MCF 10A (cell line): Measurements from ENCODE around the gene POLA2. TPM values are rescaled to one million over a fixed set of nuclear protein-coding genes. Genes with fewer than 3 reads are reported as not detected.

Source experiments
- BruUV-seq: library from RNA; stranded (reverse); fragments of 400-500 nt; replicated peaks from 2 replicates; lab custom pipeline; 2021; lab: Mats Ljungman, UMichigan
- CTCF ChIA-PET: fragments of 300-600 bp; sonication (Branson Sonifier 250); formaldehyde crosslinking; extraction: SDS; loops from one replicate; lab custom pipeline; 2021; ENCODE audit warnings: antibody characterized with exemption, inconsistent platforms; lab: Yijun Ruan, JAX
- POLR2A ChIA-PET: fragments of 300-600, 350-650 bp; sonication (Branson Sonifier 250); formaldehyde crosslinking; extraction: SDS; loops from one replicate; lab custom pipeline; 2020; ENCODE audit warnings: antibody characterized with exemption, inconsistent platforms; lab: Yijun Ruan, JAX
- DNase-seq: peaks from one replicate; pipeline ENCODE4 v3.0.0-alpha.2; 2018; ENCODE audit not compliant: unreplicated experiment
- H3K27ac Mint-ChIP-seq: one replicate; pipeline ENCODE4 v1.8.0; 2022; ENCODE audit warnings: mild to moderate bottlenecking, low read depth, mixed read lengths; ENCODE audit not compliant: unreplicated experiment
- H3K27me3 Mint-ChIP-seq: one replicate; pipeline ENCODE4 v1.8.0; 2022; ENCODE audit warnings: mixed read lengths; ENCODE audit not compliant: insufficient read depth, unreplicated experiment
- H3K36me3 Mint-ChIP-seq: one replicate; pipeline ENCODE4 v1.8.0; 2022; ENCODE audit warnings: mild to moderate bottlenecking, moderate library complexity, mixed read lengths; ENCODE audit not compliant: insufficient read depth, unreplicated experiment
- H3K4me1 Mint-ChIP-seq: one replicate; pipeline ENCODE4 v1.8.0; 2022; ENCODE audit warnings: mixed read lengths; ENCODE audit not compliant: insufficient read depth, unreplicated experiment
- H3K4me3 Mint-ChIP-seq: one replicate; pipeline ENCODE4 v1.8.0; 2022; ENCODE audit warnings: mild to moderate bottlenecking, moderate library complexity, mixed read lengths; ENCODE audit not compliant: unreplicated experiment
- H3K9me3 Mint-ChIP-seq: one replicate; pipeline ENCODE4 v1.8.0; 2022; ENCODE audit warnings: mixed read lengths; ENCODE audit not compliant: unreplicated experiment
- intact Hi-C: fragments of 100-400 bp; cut with micrococcal nuclease; formaldehyde crosslinking; loops from 2 replicates; pipeline ENCODE4 v1.14.1; 2022
- total RNA-seq: library from RNA; stranded (reverse); gene quantifications from 2 replicates; pipeline ENCODE4 v1.2.3, GENCODE V29; 2022
- TF ChIP-seq, protein P1 (sequence below): fragments of 200-600 bp; IDR thresholded peaks from one replicate; pipeline ENCODE4 v1.8.0; 2022; ENCODE audit warnings: antibody characterized with exemption, mild to moderate bottlenecking; ENCODE audit not compliant: unreplicated experiment

Gene POLA2
- total RNA-seq, 1 experiment from 2014 or later, result 10.3 TPM

DNA sequence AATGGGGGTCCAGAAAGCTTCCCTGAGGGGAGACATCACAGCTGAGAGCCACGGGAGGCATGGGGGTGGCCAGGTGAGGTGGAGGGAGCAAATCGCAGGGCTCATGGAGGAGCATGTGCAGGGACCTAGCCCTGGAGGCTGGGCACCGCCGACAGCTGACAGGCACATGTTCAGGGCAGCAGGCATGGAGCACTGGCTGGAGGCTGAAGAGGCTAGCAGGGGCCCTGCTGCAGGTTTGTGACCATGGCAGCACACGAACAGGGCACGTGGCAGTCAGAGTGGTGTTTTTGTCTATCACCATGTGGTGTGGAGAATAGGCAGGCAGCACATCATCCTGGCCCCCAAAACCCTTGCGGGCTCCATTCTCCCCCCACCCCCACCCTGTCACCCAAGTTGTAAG lies 42.9 kb downstream of the POLA2 start:
- no peaks in the 10 kb centered on the region for H3K36me3 Mint-ChIP-seq
- no peak for DNase-seq
- H3K9me3 Mint-ChIP-seq, result no peaks in the 10 kb centered on the region
- no peak overlapping the region for H3K4me3 Mint-ChIP-seq
- TF ChIP-seq, protein P1, sequence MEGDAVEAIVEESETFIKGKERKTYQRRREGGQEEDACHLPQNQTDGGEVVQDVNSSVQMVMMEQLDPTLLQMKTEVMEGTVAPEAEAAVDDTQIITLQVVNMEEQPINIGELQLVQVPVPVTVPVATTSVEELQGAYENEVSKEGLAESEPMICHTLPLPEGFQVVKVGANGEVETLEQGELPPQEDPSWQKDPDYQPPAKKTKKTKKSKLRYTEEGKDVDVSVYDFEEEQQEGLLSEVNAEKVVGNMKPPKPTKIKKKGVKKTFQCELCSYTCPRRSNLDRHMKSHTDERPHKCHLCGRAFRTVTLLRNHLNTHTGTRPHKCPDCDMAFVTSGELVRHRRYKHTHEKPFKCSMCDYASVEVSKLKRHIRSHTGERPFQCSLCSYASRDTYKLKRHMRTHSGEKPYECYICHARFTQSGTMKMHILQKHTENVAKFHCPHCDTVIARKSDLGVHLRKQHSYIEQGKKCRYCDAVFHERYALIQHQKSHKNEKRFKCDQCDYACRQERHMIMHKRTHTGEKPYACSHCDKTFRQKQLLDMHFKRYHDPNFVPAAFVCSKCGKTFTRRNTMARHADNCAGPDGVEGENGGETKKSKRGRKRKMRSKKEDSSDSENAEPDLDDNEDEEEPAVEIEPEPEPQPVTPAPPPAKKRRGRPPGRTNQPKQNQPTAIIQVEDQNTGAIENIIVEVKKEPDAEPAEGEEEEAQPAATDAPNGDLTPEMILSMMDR, result no peak
- intact Hi-C loops, result no loop called here
- CTCF ChIA-PET, result interaction anchor here (0.6 to 1.4 kb wide), 3 partner anchors 11 to 29 kb away, joined by 3 to 5 read pairs (median 4); no protein-coding TSS in a partner anchor
- no TSS peak for BruUV-seq
- H3K27me3 Mint-ChIP-seq, result no peaks in the 10 kb centered on the region
- H3K27ac Mint-ChIP-seq, result no peak overlapping the region
- POLR2A ChIA-PET, result no interaction called here
- H3K4me1 Mint-ChIP-seq, result peaks cover 22% of the 10 kb centered on the region

GRCh38 chr11:65305501-65306268 lies 43.9 kb downstream of the POLA2 start:
- CTCF ChIA-PET, result interaction anchor here (0.8 to 1.1 kb wide), 2 partner anchors 10 kb away, joined by 3 read pairs; no protein-coding TSS in a partner anchor
- Mint-ChIP-seq H3K36me3 (no peaks in the 10 kb centered on the region), H3K9me3 (no peaks in the 10 kb centered on the region), H3K27me3 (no peaks in the 10 kb centered on the region), H3K4me1 (peaks cover 24% of the 10 kb centered on the region), H3K4me3 (no peak overlapping the region), H3K27ac (no peak overlapping the region)
- intact Hi-C loops, result no loop called here
- TF ChIP-seq, protein P1, result no peak
- no peak for DNase-seq
- POLR2A ChIA-PET, result interaction anchor here (0.8 kb wide), 1 partner anchor 44 kb away, joined by 4 read pairs; the partner anchor contains the start of gene POLA2
- no TSS peak for BruUV-seq

GRCh38 chr11:65307298-65308229 lies 45.8 kb downstream of the POLA2 start:
- no peak overlapping the region for H3K27ac Mint-ChIP-seq
- CTCF ChIA-PET, result interaction anchor here (0.7 kb wide), 1 partner anchor 7 kb away, joined by 4 read pairs; no protein-coding TSS in a partner anchor

More at GRCh38 chr11:65307298-65308229, 45.8 kb downstream of the POLA2 start:
- POLR2A ChIA-PET, result no interaction called here
- Mint-ChIP-seq H3K27me3 (no peaks in the 10 kb centered on the region), H3K4me3 (no peak overlapping the region), H3K4me1 (peaks cover 31% of the 10 kb centered on the region), H3K9me3 (no peaks in the 10 kb centered on the region), H3K36me3 (no peaks in the 10 kb centered on the region)
- no peak for DNase-seq
- intact Hi-C loops, result no loop called here
- TF ChIP-seq, protein P1, result no peak
- no TSS peak for BruUV-seq
